HEK293T (cell line): ENCODE measurements around the gene BBS1.

Experiments used
- CTCF ChIA-PET: fragments of 350-600 bp; formaldehyde crosslinking; extraction: SDS; loops from one replicate; lab custom pipeline; 2021; ENCODE audit warnings: antibody characterized with exemption, inconsistent platforms; lab: Yijun Ruan, JAX
- POLR2A ChIA-PET: fragments of 350-600 bp; formaldehyde crosslinking; extraction: SDS; loops from one replicate; lab custom pipeline; 2020; ENCODE audit warnings: antibody characterized with exemption, inconsistent platforms; lab: Yijun Ruan, JAX
- DNase-seq: peaks from one replicate; pipeline ENCODE4 v3.0.0; 2012; ENCODE audit warnings: mixed read lengths; ENCODE audit errors: extremely low spot score
- ARNT ChIP-seq: fragments of 450-650 bp; IDR thresholded peaks from 2 replicates; pipeline ENCODE4 v1.6.1; 2017; ENCODE audit warnings: mild to moderate bottlenecking
- BHLHE40 ChIP-seq: fragments of 450-650 bp; IDR thresholded peaks from 2 replicates; pipeline ENCODE4 v1.6.1; 2016; ENCODE audit warnings: mild to moderate bottlenecking, moderate library complexity, borderline replicate concordance
- CTBP1 ChIP-seq: fragments of 450-650 bp; IDR thresholded peaks from 2 replicates; pipeline ENCODE4 v1.6.1; 2016; ENCODE audit warnings: borderline replicate concordance
- ELF4 ChIP-seq: fragments of 450-650 bp; IDR thresholded peaks from 2 replicates; pipeline ENCODE4 v1.6.1; 2017; ENCODE audit warnings: antibody characterized with exemption
- FOXA1 ChIP-seq: fragments of 450-650 bp; IDR thresholded peaks from 2 replicates; pipeline ENCODE4 v1.6.1; 2016; ENCODE audit warnings: mild to moderate bottlenecking
- FOXK2 ChIP-seq: fragments of 450-650 bp; IDR thresholded peaks from 2 replicates; pipeline ENCODE4 v1.6.1; 2016; ENCODE audit warnings: mild to moderate bottlenecking
- FOXM1 ChIP-seq: fragments of 450-650 bp; IDR thresholded peaks from 2 replicates; pipeline ENCODE4 v1.6.1; 2017; ENCODE audit warnings: mild to moderate bottlenecking, borderline replicate concordance
- HDGF ChIP-seq: fragments of 450-650 bp; IDR thresholded peaks from 2 replicates; pipeline ENCODE4 v1.6.1; 2017; ENCODE audit warnings: antibody characterized with exemption, borderline replicate concordance
- L3MBTL2 ChIP-seq: fragments of 450-650 bp; conservative IDR thresholded peaks from 2 replicates; pipeline ENCODE4 v1.6.1; 2016; ENCODE audit warnings: mild to moderate bottlenecking
- LEF1 ChIP-seq: fragments of 450-650 bp; IDR thresholded peaks from 2 replicates; pipeline ENCODE4 v1.6.1; 2017; ENCODE audit warnings: mild to moderate bottlenecking, borderline replicate concordance
- NFRKB ChIP-seq: fragments of 450-650 bp; IDR thresholded peaks from 2 replicates; pipeline ENCODE4 v1.6.1; 2016; ENCODE audit warnings: mild to moderate bottlenecking, moderate library complexity
- SP1 ChIP-seq: fragments of 450-650 bp; IDR thresholded peaks from 2 replicates; pipeline ENCODE4 v1.6.1; 2017
- SUZ12 ChIP-seq: fragments of 450-650 bp; IDR thresholded peaks from 2 replicates; pipeline ENCODE4 v1.6.1; 2016; ENCODE audit warnings: mild to moderate bottlenecking
- TARDBP ChIP-seq: fragments of 450-650 bp; IDR thresholded peaks from 2 replicates; pipeline ENCODE4 v1.6.1; 2016
- ZNF384 ChIP-seq: fragments of 450-650 bp; IDR thresholded peaks from 2 replicates; pipeline ENCODE4 v1.6.1; 2016
- TF ChIP-seq, protein P1 (sequence below): fragments of 450-650 bp; IDR thresholded peaks from 2 replicates; pipeline ENCODE4 v1.6.1; 2016

Gene BBS1

DNA sequence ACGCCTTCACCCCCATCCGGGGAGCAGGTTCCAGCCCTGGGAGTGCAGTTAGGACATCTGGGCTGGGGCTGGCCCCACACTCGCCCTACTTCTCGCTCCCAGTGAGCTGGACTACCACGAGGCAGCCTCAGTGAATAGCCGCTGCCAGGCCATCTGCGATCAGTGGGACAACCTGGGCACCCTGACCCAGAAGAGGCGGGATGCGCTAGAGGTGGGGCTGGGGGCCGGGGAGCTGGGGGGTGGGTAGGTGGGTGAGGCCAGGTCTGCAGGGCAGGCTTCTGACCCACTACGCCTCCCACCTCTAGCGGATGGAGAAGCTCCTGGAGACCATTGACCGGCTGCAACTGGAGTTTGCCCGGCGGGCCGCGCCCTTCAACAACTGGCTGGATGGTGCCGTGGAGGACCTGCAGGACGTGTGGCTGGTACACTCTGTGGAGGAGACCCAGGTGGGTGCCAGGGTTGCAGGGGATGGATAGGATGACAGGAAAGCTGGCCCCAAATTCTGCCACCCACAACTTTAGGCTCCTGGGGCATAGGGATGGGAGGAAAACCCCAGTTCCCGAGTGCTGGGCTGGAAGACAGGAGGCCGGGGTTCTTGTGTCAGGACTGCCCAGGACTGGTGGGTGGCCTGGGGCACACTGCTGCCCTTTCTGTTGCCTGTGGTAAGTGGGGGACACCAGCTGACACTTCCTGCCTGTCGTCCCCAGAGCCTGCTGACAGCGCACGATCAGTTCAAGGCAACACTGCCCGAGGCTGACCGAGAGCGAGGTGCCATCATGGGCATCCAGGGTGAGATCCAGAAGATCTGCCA is 49.6 kb downstream of the BBS1 start:
- ChIA-PET POLR2A (no interaction called here), CTCF (interaction anchor here (0.6 kb wide), 1 partner anchor 20 kb away, joined by 3 read pairs; no protein-coding TSS in a partner anchor)
- no peak for DNase-seq
- TF ChIP-seq LEF1 = no peak
- TF ChIP-seq ELF4 = no peak
- TF ChIP-seq ZNF384 = no peak
- TF ChIP-seq, protein P1, sequence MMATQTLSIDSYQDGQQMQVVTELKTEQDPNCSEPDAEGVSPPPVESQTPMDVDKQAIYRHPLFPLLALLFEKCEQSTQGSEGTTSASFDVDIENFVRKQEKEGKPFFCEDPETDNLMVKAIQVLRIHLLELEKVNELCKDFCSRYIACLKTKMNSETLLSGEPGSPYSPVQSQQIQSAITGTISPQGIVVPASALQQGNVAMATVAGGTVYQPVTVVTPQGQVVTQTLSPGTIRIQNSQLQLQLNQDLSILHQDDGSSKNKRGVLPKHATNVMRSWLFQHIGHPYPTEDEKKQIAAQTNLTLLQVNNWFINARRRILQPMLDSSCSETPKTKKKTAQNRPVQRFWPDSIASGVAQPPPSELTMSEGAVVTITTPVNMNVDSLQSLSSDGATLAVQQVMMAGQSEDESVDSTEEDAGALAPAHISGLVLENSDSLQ = no peak
- TF ChIP-seq SP1 = no peak
- TF ChIP-seq ARNT = no peak
- no peak for TF ChIP-seq BHLHE40
- no peak for TF ChIP-seq HDGF

DNA sequence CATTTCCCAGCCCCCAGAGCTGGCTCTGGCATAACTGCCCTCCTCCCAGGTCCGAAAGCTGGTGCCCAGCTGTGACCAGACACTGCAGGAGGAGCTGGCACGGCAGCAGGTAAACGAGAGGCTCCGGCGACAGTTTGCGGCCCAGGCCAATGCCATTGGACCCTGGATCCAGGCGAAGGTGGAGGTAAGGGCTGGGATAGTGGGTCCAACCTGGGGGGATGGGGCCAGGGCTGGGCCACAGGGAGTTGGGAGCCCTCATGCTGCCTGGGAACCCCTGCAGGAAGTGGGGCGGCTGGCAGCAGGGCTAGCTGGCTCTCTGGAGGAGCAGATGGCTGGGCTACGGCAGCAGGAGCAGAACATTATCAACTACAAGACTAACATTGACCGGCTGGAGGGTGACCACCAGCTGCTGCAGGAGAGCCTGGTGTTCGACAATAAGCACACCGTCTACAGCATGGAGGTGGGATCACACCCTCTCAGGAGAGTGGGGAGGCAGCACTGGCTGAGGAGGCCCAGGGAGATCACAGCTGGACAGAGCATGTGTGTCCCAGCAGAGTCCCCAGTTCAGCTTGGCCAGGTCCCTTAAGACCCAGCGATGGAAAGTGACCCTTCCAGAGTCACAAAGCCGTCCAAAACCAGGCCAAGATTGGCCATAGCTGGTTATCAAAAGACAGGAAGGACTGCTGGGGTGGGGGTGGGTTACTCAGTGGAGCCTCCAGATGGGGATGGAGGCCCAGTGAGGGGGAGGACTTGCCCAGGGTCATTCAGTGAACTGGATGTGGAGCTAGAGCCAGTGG is 50.9 kb downstream of the BBS1 start:
- no peak for DNase-seq
- POLR2A ChIA-PET = interaction anchor here (1.2 to 2.0 kb wide), 2 partner anchors 12 to 16 kb away, joined by 3 to 4 read pairs; partner anchors contain the start of gene ZDHHC24
- CTCF ChIA-PET = interaction anchor here (0.5 to 0.7 kb wide), 2 partner anchors 17 to 68 kb away, joined by 3 to 4 read pairs; no protein-coding TSS in a partner anchor
- TF ChIP-seq HDGF (no peak), L3MBTL2 (no peak), FOXA1 (no peak), SP1 (no peak), NFRKB (no peak), TARDBP (no peak), FOXM1 (no peak), ARNT (no peak), ELF4 (no peak), CTBP1 (no peak), LEF1 (no peak), ZNF384 (no peak), SUZ12 (no peak), FOXK2 (no peak), BHLHE40 (no peak)
- TF ChIP-seq, protein P1 = no peak

DNA sequence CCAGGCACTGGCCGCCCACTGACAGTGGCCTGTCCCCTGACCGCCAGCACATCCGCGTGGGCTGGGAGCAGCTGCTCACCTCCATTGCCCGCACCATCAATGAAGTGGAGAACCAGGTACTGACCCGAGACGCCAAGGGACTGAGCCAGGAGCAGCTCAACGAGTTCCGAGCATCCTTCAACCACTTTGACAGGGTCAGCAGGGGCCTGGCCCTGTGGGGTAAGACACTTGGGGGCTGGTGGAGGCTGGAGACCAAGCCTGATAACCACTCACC is 51.5 kb downstream of the BBS1 start:
- ChIA-PET CTCF (interaction anchor here (0.5 kb wide), 1 partner anchor 68 kb away, joined by 3 read pairs; no protein-coding TSS in a partner anchor), POLR2A (interaction anchor here (1.2 to 2.0 kb wide), 2 partner anchors 12 to 16 kb away, joined by 3 to 4 read pairs; partner anchors contain the start of gene ZDHHC24)
- TF ChIP-seq FOXM1 (no peak), BHLHE40 (no peak)
- DNase-seq = no peak

DNA sequence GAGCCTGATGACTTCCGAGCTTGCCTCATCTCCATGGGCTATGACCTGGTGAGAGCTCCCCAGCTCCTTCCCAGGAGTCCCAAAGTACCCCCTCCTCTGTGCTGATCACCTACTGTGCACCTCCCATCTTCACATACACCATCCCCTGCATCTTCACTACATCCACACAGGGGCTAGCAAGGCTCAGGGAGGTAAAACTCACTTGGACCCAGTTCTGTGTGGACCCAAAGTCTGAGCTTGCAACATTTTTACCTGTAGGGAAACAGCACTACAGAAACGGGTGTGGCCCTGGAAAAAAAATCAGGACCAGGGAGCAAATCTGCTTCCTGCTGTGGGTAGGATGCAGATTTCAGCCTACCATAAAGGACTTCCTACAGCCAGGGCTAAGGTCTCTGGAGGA is 51.8 kb downstream of the BBS1 start:
- ChIA-PET POLR2A (interaction anchor here (2.0 kb wide), 1 partner anchor 17 kb away, joined by 4 read pairs; the partner anchor contains the start of gene ZDHHC24), CTCF (interaction anchor here (0.5 kb wide), 1 partner anchor 69 kb away, joined by 3 read pairs; no protein-coding TSS in a partner anchor)
- TF ChIP-seq ARNT = no peak
- no peak for TF ChIP-seq SUZ12
- TF ChIP-seq LEF1 = no peak
- no peak for TF ChIP-seq NFRKB
- no peak for TF ChIP-seq ZNF384
- DNase-seq = no peak

DNA sequence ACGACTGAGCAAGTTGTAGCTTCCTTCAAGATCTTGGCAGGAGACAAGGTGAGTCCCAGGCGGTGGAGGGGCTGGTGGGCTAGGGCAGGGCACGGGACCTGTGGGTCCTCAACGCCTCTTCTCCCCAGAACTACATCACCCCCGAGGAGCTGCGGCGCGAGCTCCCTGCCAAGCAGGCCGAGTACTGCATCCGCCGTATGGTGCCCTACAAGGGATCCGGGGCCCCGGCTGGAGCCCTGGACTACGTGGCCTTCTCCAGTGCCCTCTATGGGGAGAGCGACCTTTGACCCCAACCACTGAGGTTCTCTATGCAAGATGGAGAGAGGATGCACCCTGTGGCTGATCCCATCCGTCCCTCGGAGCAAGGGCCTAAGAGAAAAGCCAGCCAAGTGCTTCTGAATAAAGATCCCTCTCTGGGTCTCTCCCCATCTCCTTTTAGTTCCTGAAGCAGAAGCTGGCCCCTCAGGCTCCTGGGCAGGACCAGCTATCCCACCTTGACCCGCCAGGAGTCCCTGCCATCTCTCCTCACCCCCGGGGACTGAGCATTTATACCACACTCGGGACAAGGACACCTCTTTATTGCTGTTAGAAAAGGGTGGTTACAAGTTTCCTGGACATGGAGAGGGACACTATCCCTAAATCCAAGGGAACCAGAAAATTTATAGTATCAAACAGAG is 52.6 kb downstream of the BBS1 start:
- ChIA-PET POLR2A (interaction anchor here (1.2 to 2.0 kb wide), 2 partner anchors 17 to 53 kb away, joined by 3 to 4 read pairs; partner anchors contain the start of genes RBM14 and ZDHHC24), CTCF (no interaction called here)
- no peak for TF ChIP-seq FOXK2
- no peak for TF ChIP-seq CTBP1
- no peak for TF ChIP-seq ELF4
- TF ChIP-seq NFRKB = no peak
- no peak for TF ChIP-seq ARNT
- no peak for TF ChIP-seq ZNF384
- TF ChIP-seq SP1 = no peak
- TF ChIP-seq FOXM1 = no peak
- no peak for TF ChIP-seq HDGF
- no peak for TF ChIP-seq FOXA1
- no peak for TF ChIP-seq LEF1
- TF ChIP-seq L3MBTL2 = no peak
- TF ChIP-seq, protein P1 = no peak
- no peak for TF ChIP-seq SUZ12
- TF ChIP-seq TARDBP = no peak
- TF ChIP-seq BHLHE40 = no peak
- DNase-seq = no peak
